Cerebellar nuclear complex (tissue), 1 donor: ENCODE measurements around the gene RANBP1.

Source experiments
- DNase-seq, 2 experiments: peaks; one replicate each; lab custom pipeline; 2025; lab: John Stamatoyannopoulos, UW

The RANBP1 gene

DNA sequence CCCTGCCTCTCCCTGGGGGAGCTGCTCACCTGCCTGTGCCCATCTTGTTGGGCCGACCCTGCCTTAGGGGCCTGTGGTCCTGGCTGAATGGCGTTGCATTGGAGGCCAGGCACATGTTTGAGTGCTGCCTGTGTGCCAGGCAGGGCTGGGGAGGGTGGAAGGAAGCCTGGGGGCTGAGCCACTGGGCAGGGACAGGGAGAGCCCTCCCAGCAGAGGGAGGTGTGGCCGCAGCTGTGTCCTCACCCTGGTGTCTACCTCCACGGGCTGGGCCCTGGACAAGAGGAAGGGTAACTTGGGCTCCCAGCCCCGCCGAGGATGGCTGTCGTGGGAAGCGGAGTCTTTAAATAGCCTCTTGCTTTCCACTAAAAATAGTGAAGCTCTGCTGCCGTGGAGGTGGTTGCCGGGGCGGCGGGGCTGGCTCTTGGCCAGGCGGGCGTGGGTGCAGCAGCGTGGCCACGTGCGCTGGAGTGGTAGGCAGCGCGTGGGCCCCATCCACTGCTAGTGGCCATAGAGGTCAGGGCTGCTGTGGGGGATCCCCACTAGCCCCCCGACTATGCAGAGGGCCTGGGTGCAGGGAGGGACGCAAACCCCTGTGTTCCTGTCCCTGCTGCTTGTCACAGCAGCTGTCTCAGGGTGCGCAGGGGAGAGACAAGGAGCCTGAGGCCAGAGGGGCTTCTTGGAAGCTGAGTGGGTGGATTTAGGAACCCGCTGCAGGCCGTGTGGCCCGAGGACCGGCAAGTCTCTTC lies 21.9 kb downstream of the RANBP1 start:
- no peak for DNase-seq

DNA sequence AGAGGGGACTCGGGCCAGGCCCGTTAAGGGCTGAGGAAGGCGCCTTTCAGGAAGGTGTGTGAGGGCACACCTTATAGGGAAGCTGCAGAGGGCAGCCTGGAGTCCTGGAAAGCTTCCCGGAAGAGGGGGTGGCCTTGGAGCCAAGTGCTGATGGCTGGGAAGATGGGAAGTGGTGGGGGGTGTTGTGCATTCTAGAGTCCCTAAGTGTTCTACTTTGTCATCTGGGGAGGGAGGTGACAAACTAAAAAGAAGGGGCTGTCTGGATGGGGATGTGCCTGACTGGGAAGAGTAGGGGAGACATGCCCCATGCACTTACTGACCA lies 22.5 kb downstream of the RANBP1 start:
- DNase-seq = no peak

DNA sequence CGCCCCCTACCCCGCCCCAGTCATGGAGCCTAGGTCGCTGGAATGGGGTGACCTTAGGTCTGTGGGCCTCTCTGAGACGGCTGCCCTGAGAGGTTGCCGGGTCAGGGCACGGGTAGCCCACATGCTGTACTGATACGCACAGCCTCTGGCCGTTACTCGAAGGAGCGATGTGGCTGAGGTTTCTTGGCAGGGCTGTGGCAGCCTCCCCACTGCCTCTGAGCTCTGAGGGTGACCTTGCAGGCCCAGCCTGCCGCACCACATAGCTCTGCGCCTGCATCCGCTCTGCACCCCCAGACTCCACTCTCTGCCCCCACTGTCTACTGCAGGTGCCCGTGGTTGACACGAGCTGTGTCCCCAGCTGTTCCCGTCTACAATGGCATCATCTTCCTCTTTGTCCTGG lies 23.0 kb downstream of the RANBP1 start:
- no peak for DNase-seq

DNA sequence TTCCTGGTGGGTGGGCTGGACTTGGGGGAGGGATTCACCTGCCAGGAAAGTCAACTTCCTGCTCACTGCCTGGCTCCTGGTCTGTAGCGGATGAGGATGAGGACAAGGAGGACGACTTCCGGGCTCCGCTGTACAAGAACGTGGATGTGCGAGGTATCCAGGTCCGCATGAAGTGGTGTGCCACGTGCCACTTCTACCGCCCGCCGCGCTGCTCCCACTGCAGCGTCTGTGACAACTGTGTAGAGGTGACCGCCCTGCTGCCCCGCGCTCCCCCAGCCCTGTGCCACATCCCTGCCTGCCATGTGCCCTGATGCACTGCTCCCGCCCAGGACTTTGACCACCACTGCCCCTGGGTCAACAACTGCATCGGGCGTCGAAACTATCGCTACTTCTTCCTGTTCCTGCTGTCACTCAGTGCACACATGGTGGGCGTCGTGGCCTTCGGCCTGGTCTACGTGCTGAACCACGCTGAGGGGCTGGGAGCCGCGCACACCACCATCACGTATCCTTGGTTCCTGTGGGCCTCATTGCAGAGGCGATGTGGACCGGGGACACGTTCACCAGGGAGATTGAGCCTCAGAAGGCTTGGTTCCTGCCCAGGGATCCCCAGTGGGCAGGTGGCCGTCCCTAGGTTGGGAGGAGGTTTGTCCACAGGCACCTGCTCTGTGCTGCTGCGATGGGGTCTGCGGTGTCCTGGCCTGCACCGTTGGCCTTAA lies 23.6 kb downstream of the RANBP1 start:
- DNase-seq = no peak

DNA sequence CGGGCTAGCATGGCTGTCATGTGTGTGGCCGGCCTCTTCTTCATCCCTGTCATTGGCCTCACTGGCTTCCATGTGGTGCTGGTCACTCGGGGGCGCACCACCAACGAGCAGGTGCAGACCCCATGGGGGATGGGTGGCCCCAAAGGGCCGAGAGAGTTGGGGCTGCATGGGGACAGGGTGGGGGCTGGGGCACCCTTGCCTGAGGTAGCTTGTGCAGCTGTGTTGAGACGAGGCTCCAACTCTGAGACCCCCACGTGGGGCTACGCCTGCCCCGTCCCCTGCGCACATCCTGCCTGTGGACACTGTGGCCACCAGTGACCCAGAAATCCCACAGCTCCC lies 24.2 kb downstream of the RANBP1 start:
- DNase-seq = no peak

DNA sequence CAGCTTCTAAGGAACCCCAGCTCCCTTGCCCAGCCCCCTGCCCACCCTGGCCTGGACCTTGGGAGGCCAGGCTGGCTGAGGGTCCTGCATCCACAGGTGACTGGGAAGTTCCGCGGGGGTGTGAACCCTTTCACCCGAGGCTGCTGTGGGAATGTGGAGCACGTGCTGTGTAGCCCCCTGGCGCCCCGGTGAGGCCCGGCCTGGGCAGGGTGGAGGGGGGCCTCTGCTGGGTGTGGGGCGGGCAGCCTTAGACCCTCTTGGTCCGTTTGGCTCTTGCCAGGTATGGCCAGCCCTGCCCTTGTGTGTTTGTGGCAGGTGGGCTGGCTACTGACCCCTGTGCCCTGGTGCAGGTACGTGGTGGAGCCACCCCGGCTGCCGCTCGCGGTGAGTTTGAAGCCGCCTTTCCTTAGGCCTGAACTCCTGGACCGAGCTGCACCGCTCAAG lies 24.6 kb downstream of the RANBP1 start:
- DNase-seq = no peak

DNA sequence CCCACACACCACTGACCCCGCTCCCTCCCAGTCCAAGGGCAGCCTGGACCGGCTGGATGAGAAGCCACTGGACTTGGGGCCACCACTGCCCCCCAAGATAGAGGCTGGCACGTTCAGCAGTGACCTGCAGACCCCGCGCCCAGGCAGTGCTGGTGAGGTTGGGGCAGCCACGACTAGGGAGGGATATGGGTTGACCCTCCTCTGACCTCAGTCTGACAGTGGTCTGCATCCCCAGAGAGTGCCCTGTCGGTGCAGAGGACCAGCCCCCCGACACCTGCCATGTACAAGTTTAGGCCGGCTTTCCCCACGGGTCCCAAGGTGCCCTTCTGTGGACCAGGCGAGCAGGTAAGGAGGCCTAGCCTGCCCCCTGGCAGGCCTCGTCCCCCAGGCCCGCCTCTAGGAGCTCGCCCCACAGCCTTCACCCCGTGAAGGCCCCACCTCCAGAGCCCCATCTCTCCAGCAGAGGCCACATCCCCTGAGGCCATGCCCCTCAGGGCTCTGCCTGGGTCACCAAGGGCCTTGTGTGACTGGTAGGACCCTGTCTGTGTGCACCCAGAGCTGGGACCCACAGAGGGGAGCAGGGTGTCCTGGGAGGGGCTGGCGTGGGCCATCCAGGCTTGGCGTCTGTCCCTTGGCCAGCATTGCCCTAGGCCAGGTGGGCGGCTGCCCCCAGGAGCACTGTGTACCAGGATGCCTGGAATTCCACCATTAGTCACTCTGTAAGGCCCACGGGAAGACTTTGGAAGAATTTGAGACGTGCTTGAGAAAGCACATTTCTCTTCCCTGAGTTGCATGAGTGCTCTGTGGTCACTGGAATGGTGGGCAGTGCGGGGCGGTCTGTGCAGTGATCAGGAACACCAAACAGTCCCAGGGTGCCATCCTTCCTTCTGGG lies 25.5 kb downstream of the RANBP1 start:
- no peak for DNase-seq

DNA sequence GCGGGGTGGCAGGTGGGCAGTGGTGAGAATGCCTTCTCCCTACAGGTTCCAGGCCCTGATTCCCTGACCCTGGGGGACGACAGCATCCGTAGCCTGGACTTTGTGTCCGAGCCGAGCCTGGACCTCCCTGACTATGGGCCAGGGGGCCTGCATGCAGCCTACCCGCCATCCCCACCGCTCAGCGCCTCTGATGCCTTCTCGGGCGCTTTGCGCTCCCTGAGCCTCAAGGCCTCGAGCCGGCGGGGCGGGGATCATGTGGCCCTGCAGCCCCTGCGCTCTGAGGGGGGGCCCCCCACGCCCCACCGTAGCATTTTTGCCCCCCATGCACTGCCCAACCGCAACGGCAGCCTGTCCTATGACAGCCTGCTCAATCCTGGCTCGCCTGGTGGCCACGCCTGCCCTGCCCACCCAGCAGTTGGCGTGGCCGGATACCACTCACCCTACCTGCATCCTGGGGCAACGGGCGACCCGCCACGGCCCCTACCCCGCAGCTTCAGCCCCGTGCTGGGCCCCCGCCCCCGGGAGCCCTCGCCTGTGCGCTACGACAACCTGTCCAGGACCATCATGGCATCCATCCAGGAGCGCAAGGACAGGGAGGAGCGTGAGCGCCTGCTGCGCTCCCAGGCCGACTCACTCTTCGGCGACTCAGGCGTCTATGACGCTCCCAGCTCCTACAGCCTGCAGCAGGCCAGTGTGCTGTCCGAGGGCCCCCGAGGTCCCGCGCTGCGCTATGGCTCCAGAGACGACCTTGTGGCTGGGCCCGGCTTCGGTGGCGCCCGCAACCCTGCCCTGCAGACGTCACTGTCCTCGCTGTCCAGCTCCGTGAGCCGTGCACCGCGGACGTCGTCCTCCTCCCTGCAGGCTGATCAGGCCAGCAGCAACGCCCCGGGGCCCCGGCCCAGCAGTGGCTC lies 27.1 kb downstream of the RANBP1 start:
- no peak for DNase-seq

DNA sequence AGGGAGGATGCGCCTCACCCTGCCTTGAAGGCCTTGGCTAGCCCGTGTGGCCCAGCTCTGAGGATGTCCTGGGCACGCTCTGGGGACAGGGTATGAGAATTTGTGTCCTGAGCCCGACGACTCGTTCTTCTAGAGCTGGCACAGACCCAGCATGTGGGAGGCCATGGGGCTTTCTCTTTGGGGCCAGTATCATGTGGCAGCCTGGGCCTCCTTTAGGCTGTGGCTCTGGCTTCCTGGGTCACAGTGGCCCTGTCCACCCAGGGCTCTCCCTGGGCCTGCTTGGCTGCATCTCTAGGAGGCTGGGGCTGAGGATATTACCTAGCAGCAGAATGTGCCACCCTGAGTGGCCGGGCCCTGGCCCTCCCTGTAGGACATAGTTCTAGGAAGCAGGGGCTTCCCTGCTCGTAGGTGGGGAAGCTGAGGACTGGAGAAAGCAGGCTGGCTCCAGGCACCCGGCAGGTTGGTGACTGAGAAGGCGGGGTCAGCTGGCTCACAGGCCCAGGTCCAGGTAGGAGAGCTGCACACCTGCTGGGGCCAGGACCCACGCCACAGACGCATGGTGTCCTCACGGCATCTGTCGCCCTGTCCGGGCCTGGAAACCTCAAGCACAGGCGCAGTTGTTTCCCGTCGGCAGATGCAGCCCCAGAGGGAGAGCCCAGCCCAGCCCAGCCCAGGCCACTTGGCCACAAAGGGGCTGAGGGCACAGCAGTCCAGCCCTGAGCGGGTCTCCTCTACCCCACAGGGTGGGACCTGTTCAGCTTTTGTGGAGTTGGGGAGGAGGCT lies 28.2 kb downstream of the RANBP1 start:
- no peak for DNase-seq

DNA sequence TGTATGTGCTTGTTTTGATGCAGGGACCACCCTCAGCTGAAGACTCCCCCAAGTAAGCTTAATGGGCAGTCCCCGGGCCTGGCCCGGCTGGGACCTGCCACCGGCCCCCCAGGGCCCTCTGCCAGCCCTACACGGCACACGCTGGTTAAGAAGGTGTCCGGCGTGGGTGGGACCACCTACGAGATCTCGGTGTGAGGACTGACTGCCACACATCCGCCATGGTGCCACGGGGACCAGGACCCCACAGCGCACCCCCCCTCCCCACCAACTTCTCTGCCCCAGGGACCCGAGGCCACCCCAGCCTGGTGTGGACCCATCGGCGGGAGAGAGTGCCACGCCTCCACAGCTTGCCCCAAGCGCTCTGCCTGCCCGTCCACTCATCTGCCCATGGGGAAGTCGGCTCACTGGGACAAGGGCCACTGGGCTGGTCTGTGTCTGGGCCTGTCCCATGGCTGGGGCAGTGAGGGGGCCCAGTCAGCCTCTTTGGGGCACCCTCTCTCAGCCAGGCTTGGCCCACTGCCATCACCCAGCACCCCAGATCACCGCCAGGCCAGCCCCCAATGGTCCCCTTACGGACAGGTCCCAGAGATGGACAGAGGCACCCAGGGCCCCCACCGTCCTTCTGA lies 29.4 kb downstream of the RANBP1 start:
- no peak for DNase-seq

DNA sequence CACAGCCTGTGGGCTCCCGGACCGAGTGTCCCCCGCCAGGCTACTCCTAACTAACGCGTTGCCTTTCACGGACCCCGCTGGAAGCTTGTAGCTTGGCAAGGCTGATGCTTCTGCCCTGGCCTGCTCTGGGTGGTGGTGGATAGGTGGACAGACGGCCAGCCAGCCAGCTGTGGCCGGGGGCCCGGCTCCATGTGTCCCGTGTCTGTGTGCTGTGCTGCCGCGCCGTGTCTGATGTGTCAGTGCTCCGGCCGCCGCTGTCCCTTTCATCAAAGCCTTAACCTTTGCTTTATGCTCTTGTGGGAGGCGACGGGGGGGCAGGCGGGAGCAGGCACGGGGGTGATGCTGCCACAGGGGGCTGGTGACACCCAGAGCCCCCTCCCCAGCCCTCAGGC lies 29.9 kb downstream of the RANBP1 start:
- DNase-seq = no peak

DNA sequence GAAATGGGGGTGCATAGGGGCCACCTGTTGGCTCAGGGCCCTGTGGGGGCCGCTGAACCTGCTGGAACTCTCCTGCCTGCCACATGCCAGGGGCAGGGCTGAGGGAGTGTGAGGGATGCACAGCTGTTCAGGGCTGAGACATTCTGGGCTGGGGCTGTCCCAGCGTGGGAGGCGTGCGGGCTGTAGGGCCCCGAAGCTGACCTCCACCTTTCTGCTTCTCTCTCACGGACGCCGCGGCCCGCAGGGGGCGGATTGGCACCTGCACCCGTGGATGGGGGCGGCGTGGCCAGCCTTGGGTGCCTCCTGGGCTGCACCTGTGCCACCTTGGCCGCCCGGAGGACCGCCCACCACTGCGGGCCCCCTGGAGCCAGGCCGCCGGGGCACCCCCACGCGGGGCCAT lies 30.9 kb downstream of the RANBP1 start:
- no peak for DNase-seq

DNA sequence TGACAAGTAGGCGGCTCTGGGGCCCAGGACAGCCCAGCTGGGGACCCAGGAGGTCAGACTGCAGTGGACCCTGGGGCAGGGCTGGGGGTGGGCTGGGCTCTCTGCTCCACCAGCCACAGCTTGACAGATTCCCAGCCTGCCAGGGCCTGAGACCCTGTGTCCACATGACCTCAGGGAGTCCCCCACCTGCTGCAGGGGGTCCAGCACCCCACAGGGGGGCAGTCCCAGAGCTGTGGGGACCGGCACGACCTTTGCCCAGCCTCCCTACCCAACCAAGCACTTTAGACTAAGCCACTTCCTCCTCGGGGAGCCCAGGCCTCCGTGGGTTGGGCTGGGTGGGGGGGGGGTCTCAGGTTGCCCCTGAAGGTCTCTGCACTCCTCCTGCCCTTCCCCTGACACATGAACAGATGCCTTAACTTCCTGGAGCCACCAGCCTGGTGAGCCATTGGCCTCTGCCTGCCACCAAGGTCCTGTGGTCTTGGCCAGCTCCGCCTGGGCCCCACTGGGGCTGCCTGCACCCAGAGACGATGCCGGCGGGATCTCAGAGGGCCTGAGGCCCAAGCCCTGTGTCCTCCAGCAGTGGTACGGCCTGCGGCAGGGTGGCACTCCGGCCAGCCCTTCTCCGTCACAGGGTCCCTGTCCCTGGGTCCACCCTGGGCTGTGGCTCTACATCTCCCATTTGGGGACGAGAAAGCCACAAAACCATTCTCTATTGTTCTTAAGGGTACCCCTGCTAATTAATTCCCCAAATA lies 31.5 kb downstream of the RANBP1 start:
- no peak for DNase-seq

DNA sequence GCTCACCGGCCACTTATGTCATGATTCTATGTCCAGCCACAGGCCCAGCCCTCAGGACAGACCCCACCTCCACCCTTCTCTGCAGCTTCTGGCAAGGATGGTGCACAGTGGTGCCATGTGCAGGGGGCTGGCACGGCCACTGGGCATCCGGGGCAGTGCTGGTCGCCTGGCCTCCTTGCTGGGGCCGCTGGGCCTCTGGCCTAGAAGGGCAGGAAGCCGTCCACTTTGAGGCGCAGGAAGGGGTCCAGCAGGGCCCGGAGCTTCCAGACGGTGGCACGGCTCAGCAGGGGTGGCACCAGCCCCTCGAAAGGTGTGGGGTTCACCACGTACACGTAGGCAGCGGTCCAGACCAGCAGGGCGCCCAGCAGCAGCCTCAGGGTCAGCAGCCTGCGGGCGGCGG lies 32.5 kb downstream of the RANBP1 start:
- no peak for DNase-seq

DNA sequence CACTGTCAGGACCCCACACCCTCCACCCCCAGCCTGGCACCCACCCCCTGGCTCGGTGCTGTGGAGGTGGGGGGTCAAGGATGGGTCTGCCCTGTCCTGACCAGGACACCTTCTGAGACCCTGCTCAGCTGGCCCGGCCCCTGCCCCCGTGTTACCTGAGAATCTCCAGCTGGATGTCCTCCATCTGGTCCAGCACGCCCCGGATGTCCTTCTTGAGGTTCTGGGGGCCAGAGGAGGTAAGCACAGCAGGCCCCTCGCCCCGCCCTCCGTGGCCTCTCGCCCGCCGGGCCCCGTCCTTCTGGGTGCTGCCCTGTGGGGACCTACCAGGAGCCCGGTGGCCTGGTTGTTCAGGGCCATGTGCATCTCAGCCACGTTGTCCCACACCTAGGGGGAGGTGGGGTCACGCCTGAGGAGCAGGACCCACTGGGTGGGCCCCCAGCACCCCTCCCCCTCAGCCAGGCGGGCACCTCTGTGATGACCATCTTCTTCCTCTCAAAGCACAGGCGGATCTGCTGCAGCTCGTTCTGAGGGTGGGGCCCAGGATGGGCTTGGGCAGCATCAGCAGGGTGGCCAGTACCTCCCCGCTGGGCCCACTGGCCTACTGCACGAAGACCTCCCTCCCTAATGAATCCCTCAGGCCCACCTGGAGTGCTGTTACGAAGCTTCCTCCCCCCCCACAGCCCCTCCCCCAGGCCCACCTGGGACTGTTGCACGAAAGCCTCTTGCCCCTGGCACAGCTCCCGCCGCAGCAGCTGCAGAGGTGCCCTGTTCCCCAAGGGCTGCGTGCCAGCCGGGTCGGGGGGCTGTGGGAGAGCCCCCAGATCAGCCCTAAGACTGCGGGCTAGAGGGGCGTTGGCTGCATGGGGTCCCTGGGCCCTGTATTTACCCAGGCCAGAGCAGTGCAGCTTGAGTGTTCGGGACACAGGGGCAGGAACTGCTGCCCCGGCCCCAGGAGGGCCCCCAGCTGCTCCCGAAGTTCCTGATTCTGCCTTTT lies 33.6 kb downstream of the RANBP1 start:
- DNase-seq = no peak

DNA sequence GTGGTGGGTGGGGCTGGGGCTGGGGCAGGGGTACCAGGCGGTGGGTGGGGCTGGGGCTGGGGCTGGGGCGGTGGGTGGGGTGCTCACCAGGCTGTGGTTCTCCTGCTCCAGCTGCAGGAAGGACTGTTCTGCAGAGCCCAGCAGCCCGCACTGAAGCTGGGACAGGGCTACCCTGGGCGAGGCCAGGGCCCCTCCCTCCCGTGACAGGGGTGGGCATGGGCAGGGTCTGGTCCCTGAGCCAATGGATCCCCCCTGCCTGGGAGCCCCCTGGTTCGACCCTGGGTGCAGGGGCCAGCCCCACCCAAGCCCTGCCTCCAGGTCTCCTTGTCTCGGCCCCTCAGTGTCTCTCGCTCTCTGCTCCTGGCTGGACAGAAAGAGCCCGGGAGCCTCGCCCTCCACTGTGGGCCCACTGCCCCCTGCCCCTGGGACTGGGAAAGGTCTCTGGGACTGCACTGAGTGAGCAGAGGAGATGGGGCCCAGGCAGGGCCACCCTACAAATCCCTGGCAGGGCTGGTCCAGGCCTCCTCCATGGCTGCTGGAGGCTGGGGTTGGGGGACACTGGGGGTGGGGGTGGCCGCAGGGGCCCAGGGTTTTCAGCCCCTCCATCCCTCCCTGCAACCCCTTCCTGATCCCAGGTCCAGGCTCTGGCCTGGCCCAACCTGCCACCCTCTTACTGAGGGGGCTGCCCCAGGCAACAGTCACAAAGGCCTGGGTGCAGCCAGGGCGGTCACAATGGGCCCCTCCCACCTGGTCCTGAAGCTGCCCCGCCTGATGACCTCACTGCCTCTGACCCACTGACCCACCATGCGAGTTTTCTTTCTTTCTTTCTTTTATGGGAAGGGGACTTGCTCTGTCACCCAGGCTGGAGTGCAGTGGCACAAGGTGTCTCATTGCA lies 34.7 kb downstream of the RANBP1 start, which contains the start of gene CCDC188:
Gene CCDC188 (minus strand): TSS at position 675 of the 895 bp plus-strand sequence. CDS start 69 bp downstream, at position 606.
- no peak for DNase-seq

DNA sequence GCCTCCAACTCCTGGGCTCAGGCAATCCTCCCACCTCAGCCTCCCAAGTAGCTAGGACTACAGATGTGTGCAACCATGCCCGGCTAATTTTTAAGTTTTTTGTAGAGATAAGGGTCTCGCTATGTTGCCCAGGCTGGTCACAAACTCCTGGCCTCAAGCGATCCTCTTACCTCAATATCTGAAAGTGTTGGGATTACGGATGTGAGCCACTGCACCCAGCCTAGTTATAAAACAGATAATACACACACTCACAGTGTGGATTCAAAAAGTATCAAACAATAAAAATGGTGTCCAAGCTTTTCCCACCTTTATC lies 35.3 kb downstream of the RANBP1 start:
- DNase-seq = no peak

DNA sequence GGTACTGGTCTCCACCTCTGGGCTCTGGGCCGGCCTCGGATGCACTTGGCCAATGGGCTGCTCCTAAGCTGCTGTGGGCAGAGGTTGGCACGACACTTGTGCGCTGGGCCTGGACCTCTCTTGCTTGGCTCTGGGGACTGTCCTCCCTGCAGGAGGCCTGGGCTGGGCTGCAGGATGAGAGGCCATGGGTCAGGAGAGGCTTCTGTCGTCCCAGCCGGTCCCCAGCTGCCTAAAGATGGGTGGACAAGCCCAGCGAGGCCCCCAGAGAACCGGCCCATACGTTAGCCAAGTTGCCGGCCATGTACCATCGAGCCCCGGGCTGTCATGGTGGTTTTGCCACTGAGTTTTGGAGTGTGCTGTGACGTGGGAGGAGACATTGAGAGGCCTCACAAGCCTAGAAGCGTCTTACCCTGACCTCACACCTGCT lies 36.6 kb downstream of the RANBP1 start:
- no peak for DNase-seq
